HepG2 (cell line): ENCODE data around the gene LMAN2L. TPM values are rescaled to one million over a fixed set of nuclear protein-coding genes. Genes with fewer than 3 reads are reported as not detected.

Experiments
- ATAC-seq: fragments of 200-7000 bp; cut with Tn5 transposase; 3 replicates; pipeline ENCODE4 v1.9.1; 2020; ENCODE audit warnings: mild to moderate bottlenecking, moderate library complexity
- BruUV-seq: library from RNA; stranded (reverse); fragments of 400-500 nt; replicated peaks from 2 replicates; lab custom pipeline; 2021; lab: Mats Ljungman, UMichigan
- CTCF ChIA-PET: fragments of 300-600 bp; formaldehyde crosslinking; extraction: SDS; loops from one replicate; lab custom pipeline; 2021; ENCODE audit warnings: low total read pairs, inconsistent platforms, low intra/inter-chr PET ratio; lab: Yijun Ruan, JAX
- POLR2A ChIA-PET: fragments of 350-600 bp; sonication (Branson Sonifier 250); formaldehyde crosslinking; loops from one replicate; lab custom pipeline; 2020; ENCODE audit warnings: antibody characterized with exemption, inconsistent platforms; lab: Yijun Ruan, JAX
- DNase-seq: peaks from one replicate; pipeline ENCODE4 v3.0.0-alpha.2; 2015; ENCODE audit warnings: low spot score
- FAIRE-seq: peaks from 3 replicates; lab custom pipeline; 2011; peaks lifted over from hg19 to GRCh38; lab: Jason Lieb, UNC
- H2AFZ ChIP-seq: one replicate; pipeline ENCODE4 v1.6.1; 2011; ENCODE audit warnings: low read length, inconsistent platforms
- H3K27ac ChIP-seq: fragments of 300-600 bp; 3 replicates; pipeline ENCODE4 v1.8.0; 2011; ENCODE audit warnings: mixed run types, mild to moderate bottlenecking, mixed read lengths, low read length, inconsistent platforms; ENCODE audit not compliant: insufficient read depth; ENCODE audit errors: extremely low read length
- H3K27me3 ChIP-seq, 2 experiments: fragments of 200-600 bp in 1 of 2; 2 replicates in 1 of 2; 3 replicates in 1 of 2; pipeline versions ENCODE4 v1.6.0 to v1.8.0; 2011; ENCODE audit warnings: low read length in 2 of 2, mild to moderate bottlenecking in 2 of 2, moderate library complexity in 2 of 2, inconsistent platforms in 1 of 2; ENCODE audit not compliant: insufficient read depth in 2 of 2, control insufficient read depth in 1 of 2
- H3K36me3 ChIP-seq, 2 experiments: fragments of 200-600 bp in 1 of 2; replicated peaks in 1 of 2; 2 replicates in 1 of 2; 3 replicates in 1 of 2; pipeline versions ENCODE4 v1.5.1 to v1.8.0; 2011; ENCODE audit warnings: low read length in 2 of 2, inconsistent platforms in 1 of 2; ENCODE audit not compliant: insufficient read depth in 2 of 2, control insufficient read depth in 1 of 2
- H3K4me1 ChIP-seq: 2 replicates; pipeline ENCODE4 v1.5.1; 2012; ENCODE audit warnings: low read length, inconsistent platforms; ENCODE audit not compliant: insufficient read depth
- H3K4me2 ChIP-seq: 2 replicates; pipeline ENCODE4 v1.6.0; 2011; ENCODE audit warnings: low read depth, low read length, inconsistent platforms
- H3K4me3 ChIP-seq, 3 experiments: fragments of 200-600 bp in 1 of 3; sonication (generic), shearing (Covaris generic) in 1 of 3; replicated peaks in 1 of 3; 2 replicates each; pipeline ENCODE4 v1.5.1; 2011 to 2016; ENCODE audit warnings: low read length in 3 of 3, inconsistent platforms in 2 of 3, low read depth in 2 of 3, mild to moderate bottlenecking in 2 of 3, control low read depth in 1 of 3, mixed read lengths in 1 of 3; ENCODE audit not compliant: insufficient read depth in 1 of 3
- H3K79me2 ChIP-seq: one replicate; pipeline ENCODE4 v1.6.1; 2011; ENCODE audit warnings: low read length, inconsistent platforms; ENCODE audit not compliant: insufficient read depth
- H3K9ac ChIP-seq: 2 replicates; pipeline ENCODE4 v1.6.0; 2011; ENCODE audit warnings: mild to moderate bottlenecking, low read depth, low read length, inconsistent platforms; ENCODE audit not compliant: insufficient read depth
- H3K9me3 ChIP-seq: 2 replicates; pipeline ENCODE4 v1.5.1; 2012; ENCODE audit warnings: mild to moderate bottlenecking, low read length
- H4K20me1 ChIP-seq: 2 replicates; pipeline ENCODE4 v1.6.0; 2011; ENCODE audit warnings: inconsistent platforms, mild to moderate bottlenecking, low read length, moderate library complexity; ENCODE audit not compliant: insufficient read depth
- AGO2 ChIP-seq: fragments of 200-400 bp; formaldehyde crosslinking; optimal IDR thresholded peaks from 2 replicates; pipeline ENCODE3; 2017; ENCODE audit warnings: mild to moderate bottlenecking, low read depth, low read length, moderate library complexity
- BCL6 ChIP-seq: IDR thresholded peaks from 2 replicates; pipeline ENCODE4 v1.6.1; 2016; ENCODE audit warnings: missing genetic modification reagents, missing compliant biosample characterization
- CEBPB ChIP-seq: IDR thresholded peaks from 2 replicates; pipeline ENCODE4 v1.6.1; 2011; ENCODE audit warnings: low read depth, low read length, improper control_type of control experiment, borderline replicate concordance
- FOSL2 ChIP-seq: sonication (generic); formaldehyde crosslinking; IDR thresholded peaks from 2 replicates; pipeline ENCODE4 v1.4.0; 2020; ENCODE audit warnings: missing genetic modification reagents
- HNRNPL ChIP-seq: fragments of 200-400 bp; formaldehyde crosslinking; IDR thresholded peaks from 2 replicates; pipeline ENCODE4 v1.6.1; 2017; ENCODE audit warnings: mild to moderate bottlenecking, low read depth, low read length
- KAT7 ChIP-seq: IDR thresholded peaks from 2 replicates; pipeline ENCODE4 v1.6.1; 2018; ENCODE audit warnings: borderline replicate concordance, missing compliant biosample characterization
- MTERF4 ChIP-seq: sonication (generic); formaldehyde crosslinking; IDR thresholded peaks from 2 replicates; pipeline ENCODE4 v1.8.0; 2023; ENCODE audit warnings: mild to moderate bottlenecking, missing genetic modification reagents
- MYNN ChIP-seq: sonication (generic); formaldehyde crosslinking; IDR thresholded peaks from 2 replicates; pipeline ENCODE4 v1.4.0; 2020; ENCODE audit warnings: mild to moderate bottlenecking, low read depth, missing genetic modification reagents
- RARA ChIP-seq: IDR thresholded peaks from 2 replicates; pipeline ENCODE4 v1.6.1; 2016; ENCODE audit warnings: missing genetic modification reagents, missing compliant biosample characterization
- RARG ChIP-seq: sonication (generic); formaldehyde crosslinking; IDR thresholded peaks from 2 replicates; pipeline ENCODE4 v1.4.0; 2020; ENCODE audit warnings: low read depth, mild to moderate bottlenecking, missing genetic modification reagents
- RXRA ChIP-seq: sonication (generic); formaldehyde crosslinking; IDR thresholded peaks from 2 replicates; pipeline ENCODE4 v1.5.1; 2020; ENCODE audit warnings: missing genetic modification reagents
- SAP130 ChIP-seq: IDR thresholded peaks from 2 replicates; pipeline ENCODE4 v1.6.1; 2016; ENCODE audit warnings: low read depth
- SKI ChIP-seq: fragments of 450-650 bp; IDR thresholded peaks from one replicate; pipeline ENCODE4 v1.6.1; 2018; ENCODE audit warnings: mild to moderate bottlenecking; ENCODE audit not compliant: partially characterized antibody
- SPEN ChIP-seq: sonication (generic); formaldehyde crosslinking; IDR thresholded peaks from 2 replicates; pipeline ENCODE4 v1.5.1; 2020; ENCODE audit warnings: low read depth, mild to moderate bottlenecking, missing genetic modification reagents
- TEAD3 ChIP-seq: optimal IDR thresholded peaks from 2 replicates; pipeline ENCODE3; 2016; ENCODE audit warnings: borderline replicate concordance
- ZC3H4 ChIP-seq: sonication (generic); formaldehyde crosslinking; IDR thresholded peaks from 2 replicates; pipeline ENCODE4 v1.4.0; 2020; ENCODE audit warnings: missing genetic modification reagents, borderline replicate concordance
- ZFP36 ChIP-seq: fragments of 150-350 bp; IDR thresholded peaks from 2 replicates; pipeline ENCODE4 v1.6.1; 2018; ENCODE audit warnings: borderline replicate concordance, low read length, low read depth; ENCODE audit not compliant: partially characterized antibody
- ZFP41 ChIP-seq: sonication (generic); formaldehyde crosslinking; IDR thresholded peaks from 2 replicates; pipeline ENCODE4 v1.4.0; 2020; ENCODE audit warnings: mild to moderate bottlenecking, missing genetic modification reagents, borderline replicate concordance
- ZNF224 ChIP-seq: sonication (generic); formaldehyde crosslinking; IDR thresholded peaks from 2 replicates; pipeline ENCODE4 v1.5.0; 2020; ENCODE audit warnings: mild to moderate bottlenecking, missing genetic modification reagents
- ZNF333 ChIP-seq: sonication (generic); formaldehyde crosslinking; IDR thresholded peaks from 2 replicates; pipeline ENCODE4 v1.4.0; 2020; ENCODE audit warnings: mild to moderate bottlenecking, missing genetic modification reagents, borderline replicate concordance
- ZNF383 ChIP-seq: sonication (generic); formaldehyde crosslinking; IDR thresholded peaks from 2 replicates; pipeline ENCODE4 v1.4.0; 2020; ENCODE audit warnings: missing genetic modification reagents, mild to moderate bottlenecking, borderline replicate concordance
- ZNF563 ChIP-seq: sonication (generic); formaldehyde crosslinking; IDR thresholded peaks from 2 replicates; pipeline ENCODE4 v1.8.0; 2022; ENCODE audit warnings: mild to moderate bottlenecking, moderate library complexity, missing genetic modification reagents
- ZNF629 ChIP-seq: sonication (generic); formaldehyde crosslinking; conservative IDR thresholded peaks from 2 replicates; pipeline ENCODE4 v1.5.0; 2020; ENCODE audit warnings: missing genetic modification reagents
- ZNF816 ChIP-seq: sonication (generic); formaldehyde crosslinking; IDR thresholded peaks from 2 replicates; pipeline ENCODE4 v1.8.0; 2022; ENCODE audit warnings: missing genetic modification reagents, mild to moderate bottlenecking, borderline replicate concordance
- ZNF879 ChIP-seq: sonication (generic); formaldehyde crosslinking; IDR thresholded peaks from 2 replicates; pipeline ENCODE4 v1.8.1; 2023; ENCODE audit warnings: missing genetic modification reagents
- WGBS: methylation state at CpG from one replicate; pipeline ENCODE4 v1.1.6; 2017; ENCODE audit warnings: low lambda C conversion rate; 5-methylcytosine and 5-hydroxymethylcytosine counted together
- in situ Hi-C: cut with HindIII; loops from 2 replicates; pipeline ENCODE4 v1.10.0; 2017; ENCODE audit warnings: low pct_unique_long_range_greater_than_20kb; ENCODE audit not compliant: extremely low pct_ligation_motif_present
- intact Hi-C: fragments of 100-400 bp; cut with micrococcal nuclease; formaldehyde crosslinking; loops from one replicate; pipeline ENCODE4 v1.10.0; 2022; ENCODE audit not compliant: unreplicated experiment
- polyA plus RNA-seq, 8 experiments: library from polyadenylated mRNA; depleted of rRNA in 3 of 8; stranded (reverse) in 7 of 8; unstranded in 1 of 8; fragments of >200 nt; fragmentation: Illumina TruSeq in 4 of 8; extraction: Trizol in 4 of 8; gene quantifications; 2 replicates each; pipeline versions ENCODE4 v1.2.1 to v1.2.3, GENCODE V29; 2011 to 2016; ENCODE audit warnings: low read depth in 4 of 8, missing spikeins in 1 of 8, mixed read lengths in 1 of 8; ENCODE audit not compliant: insufficient read depth in 1 of 8
- total RNA-seq, 5 experiments: library from RNA; depleted of rRNA; stranded (reverse); fragments of >200 nt; fragmentation: Illumina TruSeq; extraction: Trizol; gene quantifications; 2 replicates each; pipeline ENCODE4 v1.2.3, GENCODE V29; 2016; ENCODE audit warnings: low read depth in 1 of 5

Gene LMAN2L
- total and polyA plus RNA-seq, 2 of the 13 experiments (the other 11 are each of a cell fraction or from before 2014, with no cell fraction given): 39.1 to 57.9 TPM

- no peak overlapping the region for H3K4me3 ChIP-seq
- no peaks in the 10 kb centered on the region for H4K20me1 ChIP-seq
- in situ Hi-C loops (no loop called here), intact Hi-C loops (no loop called here)
- FAIRE-seq (peak; percentile 37), DNase-seq (peak; percentile 27), ATAC-seq (peak; percentile 15; the same call in 1 of the 3 replicates)
- H3K4me1 ChIP-seq: peaks cover 13% of the 10 kb centered on the region; the same call in 1 of the 2 replicates
- H3K27me3 ChIP-seq: peaks cover 5 to 41% of the 10 kb centered on the region in 2 experiments; a peak in 4 of 5 replicates
- CTCF ChIA-PET: no interaction called here
- H3K27ac ChIP-seq: no peak overlapping the region
- H3K36me3 ChIP-seq: no peaks in the 10 kb centered on the region
- POLR2A ChIA-PET: interaction anchor here (1.2 kb wide), 1 partner anchor 151 kb away, joined by 3 read pairs; the partner anchor contains the start of gene CNNM3
- no peaks in the 10 kb centered on the region for H3K79me2 ChIP-seq
- H3K9ac ChIP-seq: no peak overlapping the region
- no peak overlapping the region for H3K4me2 ChIP-seq
- H2AFZ ChIP-seq: no peak overlapping the region
- no peaks in the 10 kb centered on the region for H3K9me3 ChIP-seq
- BruUV-seq: no TSS peak
- 36% methylated on average over 3 of the region's 3 CpGs for WGBS
- TF ChIP-seq TEAD3 (CRISPR knock-in tag) (peak; percentile 26), ZFP41 (CRISPR knock-in tag) (no peak), ZNF224 (CRISPR knock-in tag) (no peak), ZNF816 (CRISPR knock-in tag) (no peak), ZNF629 (CRISPR knock-in tag) (no peak), KAT7 (CRISPR knock-in tag) (no peak), ZC3H4 (CRISPR knock-in tag) (no peak), HNRNPL (no peak), SKI (no peak), ZNF383 (CRISPR knock-in tag) (no peak), ZNF563 (no peak), ZNF333 (CRISPR knock-in tag) (no peak), CEBPB (peak; percentile 78), MTERF4 (no peak), BCL6 (CRISPR knock-in tag) (no peak), SAP130 (CRISPR knock-in tag) (no peak), AGO2 (no peak), ZFP36 (peak; percentile 60), RARA (CRISPR knock-in tag) (no peak), RARG (CRISPR knock-in tag) (no peak), SPEN (CRISPR knock-in tag) (no peak), MYNN (CRISPR knock-in tag) (no peak), RXRA (CRISPR knock-in tag) (no peak), ZNF879 (CRISPR knock-in tag) (no peak), FOSL2 (CRISPR knock-in tag) (peak; percentile 24; the same call in 1 of the 2 replicates)
Measured at GRCh38 chr2:96665083-96665569, 74.7 kb downstream of the LMAN2L start.
